PC-9 (cell line): ENCODE data around the gene KRT32. TPM values are rescaled to one million over a fixed set of nuclear protein-coding genes. Genes with fewer than 3 reads are reported as not detected.
A peak's percentile ranks its signal among the peaks of the same experiment; 100 is the strongest.

ENCODE experiments used
- BruUV-seq: library from RNA; stranded (reverse); fragments of 400-500 nt; replicated peaks from 2 replicates; lab custom pipeline; 2021; lab: Mats Ljungman, UMichigan
- CTCF ChIA-PET: fragments of 300-600 bp; sonication (Branson Sonifier 250); formaldehyde crosslinking; loops from one replicate; lab custom pipeline; 2022; ENCODE audit warnings: antibody characterized with exemption; lab: Charles Lee
- POLR2A ChIA-PET: fragments of 300-600 bp; sonication (Branson Sonifier 250); formaldehyde crosslinking; loops from one replicate; lab custom pipeline; 2022; ENCODE audit warnings: antibody characterized with exemption; ENCODE audit not compliant: unreplicated experiment; lab: Charles Lee
- DNase-seq, 2 experiments: peaks; one replicate each; pipeline versions ENCODE4 v3.0.0 to v3.0.0-alpha.2; 2015 to 2022; ENCODE audit warnings: mixed read lengths in 1 of 2
- H2AFZ ChIP-seq: fragments of 200-600 bp; sonication (generic); 2 replicates; pipeline ENCODE4 v1.8.1; 2017; ENCODE audit warnings: antibody characterized with exemption
- H3F3A ChIP-seq: fragments of 200-600 bp; sonication (generic); 2 replicates; pipeline ENCODE4 v1.8.1; 2017; ENCODE audit warnings: antibody characterized with exemption, mild to moderate bottlenecking, low read depth; ENCODE audit not compliant: insufficient read depth
- H3K27ac ChIP-seq: fragments of 200-600 bp; sonication (generic); 2 replicates; pipeline ENCODE4 v1.6.1; 2016; ENCODE audit warnings: mixed run types
- H3K27me3 ChIP-seq: fragments of 200-600 bp; sonication (generic); 2 replicates; pipeline ENCODE4 v1.6.1; 2016; ENCODE audit warnings: low read depth, mixed run types; ENCODE audit not compliant: insufficient read depth
- H3K36me3 ChIP-seq: fragments of 200-600 bp; sonication (generic); 2 replicates; pipeline ENCODE4 v1.6.1; 2016; ENCODE audit warnings: low read depth, mixed run types
- H3K4me1 ChIP-seq: fragments of 200-600 bp; sonication (generic); replicated peaks from 2 replicates; pipeline ENCODE4 v1.6.1; 2016; ENCODE audit warnings: mixed run types; ENCODE audit not compliant: insufficient read depth
- H3K4me2 ChIP-seq: fragments of 200-600 bp; sonication (generic); 2 replicates; pipeline ENCODE4 v1.6.1; 2017; ENCODE audit warnings: mixed run types
- H3K4me3 ChIP-seq: fragments of 200-600 bp; sonication (generic); 2 replicates; pipeline ENCODE4 v1.6.1; 2016; ENCODE audit warnings: mixed run types
- H3K79me2 ChIP-seq: fragments of 200-600 bp; sonication (generic); 2 replicates; pipeline ENCODE4 v1.6.1; 2017; ENCODE audit warnings: low read depth, mixed run types
- H3K9me2 ChIP-seq: fragments of 200-600 bp; sonication (generic); 2 replicates; pipeline ENCODE4 v1.8.1; 2017; ENCODE audit warnings: mild to moderate bottlenecking; ENCODE audit not compliant: insufficient read depth
- H3K9me3 ChIP-seq: fragments of 200-600 bp; sonication (generic); 2 replicates; pipeline ENCODE4 v1.8.1; 2016; ENCODE audit warnings: low read depth; ENCODE audit not compliant: insufficient read depth
- H4K20me1 ChIP-seq: fragments of 200-600 bp; sonication (generic); 2 replicates; pipeline ENCODE4 v1.8.1; 2017; ENCODE audit not compliant: insufficient read depth
- EZH2 ChIP-seq: fragments of 200-600 bp; sonication (generic); IDR thresholded peaks from 2 replicates; pipeline ENCODE4 v1.8.0; 2017; ENCODE audit warnings: antibody characterized with exemption, low read depth
- intact Hi-C: fragments of 100-400 bp; cut with micrococcal nuclease; formaldehyde crosslinking; loops from one replicate; pipeline ENCODE4 v1.10.0; 2022; ENCODE audit not compliant: unreplicated experiment
- total RNA-seq: library from RNA; stranded (reverse); gene quantifications from 2 replicates; pipeline ENCODE4 v1.2.3, GENCODE V29; 2021
- TF ChIP-seq, protein P1 (sequence below): fragments of 200-600 bp; sonication (generic); conservative IDR thresholded peaks from 2 replicates; pipeline ENCODE4 v1.6.1; 2017; ENCODE audit warnings: mixed run types, antibody characterized with exemption, mild to moderate bottlenecking, moderate library complexity

KRT32 gene
- total RNA-seq, 1 experiment from 2014 or later = not detected

DNA sequence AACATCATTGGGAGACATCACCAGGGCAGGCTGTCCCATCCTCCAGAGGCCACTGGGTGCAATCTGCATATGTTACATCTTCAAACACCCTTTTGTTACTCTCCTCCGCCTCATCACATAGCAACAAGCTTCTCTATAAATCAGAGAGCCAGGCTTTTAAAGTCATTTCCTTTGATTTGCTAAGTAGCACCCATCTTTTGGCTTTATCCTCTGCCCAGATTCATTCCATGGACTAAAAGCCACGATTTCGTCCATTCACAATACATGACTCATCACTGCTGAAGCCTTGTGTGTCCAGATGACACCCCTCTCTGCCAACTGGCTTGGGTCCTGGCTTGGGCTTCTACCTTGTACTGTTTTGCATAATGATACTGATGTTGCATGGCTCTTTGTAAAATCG is 24.4 kb downstream of the KRT32 start:
- TF ChIP-seq EZH2 = no peak
- BruUV-seq = no TSS peak
- intact Hi-C loops = no loop called here

DNA sequence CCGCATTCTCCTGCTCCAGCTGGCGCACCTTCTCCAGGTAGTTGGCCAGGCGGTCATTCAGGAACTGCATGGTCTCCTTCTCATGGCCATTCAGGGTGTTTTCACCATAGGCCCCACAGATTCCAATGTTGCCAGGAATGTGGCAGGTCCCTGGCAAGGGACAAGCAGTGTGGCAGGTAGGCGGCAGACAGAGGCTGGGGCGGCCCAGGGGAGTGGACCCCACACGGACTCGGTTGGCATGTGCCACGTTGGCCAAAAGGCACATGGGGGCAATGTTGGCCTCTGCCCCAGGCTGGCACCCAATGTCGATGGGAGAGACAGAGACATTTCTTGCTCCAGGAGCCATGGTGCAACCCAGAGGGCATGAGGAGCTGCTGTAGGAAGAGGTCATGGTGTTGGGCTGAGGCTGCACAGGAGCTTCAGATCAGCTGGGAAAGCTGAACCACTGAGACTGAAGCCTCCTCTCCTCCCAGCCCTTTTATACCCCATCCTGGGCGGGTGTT is 26.6 kb downstream of the KRT32 start, which contains the start of gene KRT38:
Gene KRT38 (minus strand): TSS at position 453 of the 503 bp plus-strand sequence. CDS start 62 bp downstream, at position 391.
- DNase-seq = no peak
- Histone ChIP-seq H3K9me3 (peaks cover 8% of the 10 kb centered on the region; the same call in 1 of the 2 replicates), H3K79me2 (no peaks in the 10 kb centered on the region), H3K27ac (no peak within 1 kb of the TSS), H3K9me2 (no peaks in the 10 kb centered on the region), H3K36me3 (no peaks in the 10 kb centered on the region), H3K27me3 (no peaks in the 10 kb centered on the region), H2AFZ (no peak within 1 kb of the TSS), H3K4me1 (0 out of 2 replicates have a peak, but pooled peaks cover 9% of the 10 kb centered on the region), H4K20me1 (no peaks in the 10 kb centered on the region), H3F3A (no peaks in the 10 kb centered on the region), H3K4me3 (no peak within 1 kb of the TSS), H3K4me2 (no peak within 1 kb of the TSS)
- ChIA-PET POLR2A (no interaction called here), CTCF (no interaction called here)
- intact Hi-C loops = no loop called here
- TF ChIP-seq, protein P1, sequence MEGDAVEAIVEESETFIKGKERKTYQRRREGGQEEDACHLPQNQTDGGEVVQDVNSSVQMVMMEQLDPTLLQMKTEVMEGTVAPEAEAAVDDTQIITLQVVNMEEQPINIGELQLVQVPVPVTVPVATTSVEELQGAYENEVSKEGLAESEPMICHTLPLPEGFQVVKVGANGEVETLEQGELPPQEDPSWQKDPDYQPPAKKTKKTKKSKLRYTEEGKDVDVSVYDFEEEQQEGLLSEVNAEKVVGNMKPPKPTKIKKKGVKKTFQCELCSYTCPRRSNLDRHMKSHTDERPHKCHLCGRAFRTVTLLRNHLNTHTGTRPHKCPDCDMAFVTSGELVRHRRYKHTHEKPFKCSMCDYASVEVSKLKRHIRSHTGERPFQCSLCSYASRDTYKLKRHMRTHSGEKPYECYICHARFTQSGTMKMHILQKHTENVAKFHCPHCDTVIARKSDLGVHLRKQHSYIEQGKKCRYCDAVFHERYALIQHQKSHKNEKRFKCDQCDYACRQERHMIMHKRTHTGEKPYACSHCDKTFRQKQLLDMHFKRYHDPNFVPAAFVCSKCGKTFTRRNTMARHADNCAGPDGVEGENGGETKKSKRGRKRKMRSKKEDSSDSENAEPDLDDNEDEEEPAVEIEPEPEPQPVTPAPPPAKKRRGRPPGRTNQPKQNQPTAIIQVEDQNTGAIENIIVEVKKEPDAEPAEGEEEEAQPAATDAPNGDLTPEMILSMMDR = no peak
- no peak for TF ChIP-seq EZH2
- no TSS peak for BruUV-seq

More for the DNA sequence above, 24.4 kb downstream of the KRT32 start:
- Histone ChIP-seq H3K9me2 (no peaks in the 10 kb centered on the region), H3K36me3 (no peaks in the 10 kb centered on the region), H4K20me1 (no peaks in the 10 kb centered on the region), H3K4me3 (no peak overlapping the region), H3K4me1 (0 out of 2 replicates have a peak, but pooled peaks cover 9% of the 10 kb centered on the region), H3K27ac (no peak overlapping the region), H3F3A (no peaks in the 10 kb centered on the region), H3K27me3 (no peaks in the 10 kb centered on the region), H3K4me2 (no peak overlapping the region), H3K79me2 (no peaks in the 10 kb centered on the region), H3K9me3 (peaks cover 8% of the 10 kb centered on the region; the same call in 1 of the 2 replicates), H2AFZ (no peak overlapping the region)
- CTCF ChIA-PET = no interaction called here
- POLR2A ChIA-PET = interaction anchor here (0.7 kb wide), 1 partner anchor 25 kb away, joined by 4 read pairs; no protein-coding TSS in a partner anchor
- no peak for DNase-seq

DNA sequence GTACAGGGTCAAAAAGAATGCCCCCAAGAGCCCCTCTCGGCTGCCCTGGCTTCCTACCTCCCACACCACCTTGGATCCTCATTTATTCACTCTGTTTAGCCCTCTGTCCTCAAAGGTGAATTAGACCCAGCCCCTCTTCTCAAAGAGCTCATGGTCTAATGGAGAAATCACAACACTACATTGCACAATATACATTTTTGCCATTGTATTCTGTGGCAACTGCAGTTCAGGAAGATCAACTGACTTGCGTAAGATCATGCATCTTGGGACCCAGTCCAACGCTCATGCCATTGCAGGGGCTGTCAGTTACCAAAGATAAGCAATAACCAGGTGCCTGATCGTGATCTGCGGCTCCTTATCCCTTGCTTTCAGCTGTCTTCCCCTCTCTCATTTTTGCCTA is 27.8 kb downstream of the KRT32 start:
- no peaks in the 10 kb centered on the region for H3K9me3 ChIP-seq
- H3K4me1 ChIP-seq = 0 out of 2 replicates have a peak, but pooled peaks cover 9% of the 10 kb centered on the region
- H3K4me2 ChIP-seq = no peak overlapping the region
- H3K4me3 ChIP-seq = no peak overlapping the region
- no peaks in the 10 kb centered on the region for H3K27me3 ChIP-seq
- TF ChIP-seq, protein P1 = no peak
- no peak for TF ChIP-seq EZH2
- DNase-seq = peak in 1 of 2 experiments; percentile 50
- no peaks in the 10 kb centered on the region for H4K20me1 ChIP-seq
- H3K9me2 ChIP-seq = no peaks in the 10 kb centered on the region
- H2AFZ ChIP-seq = no peak overlapping the region
- no peaks in the 10 kb centered on the region for H3K79me2 ChIP-seq
- no peak overlapping the region for H3K27ac ChIP-seq
- intact Hi-C loops = no loop called here
- H3F3A ChIP-seq = no peaks in the 10 kb centered on the region
- BruUV-seq = no TSS peak
- POLR2A ChIA-PET = interaction anchor here (0.7 kb wide), 1 partner anchor 17 kb away, joined by 3 read pairs; no protein-coding TSS in a partner anchor
- H3K36me3 ChIP-seq = no peaks in the 10 kb centered on the region
- CTCF ChIA-PET = no interaction called here
